K562 (cell line): ENCODE measurements around the gene KRT28. TPM values are rescaled to one million over a fixed set of nuclear protein-coding genes. Genes with fewer than 3 reads are reported as not detected.

ENCODE experiments used
- BRD4 ChIP-seq: fragments of 200-600 bp; sonication (generic); IDR thresholded peaks from 2 replicates; pipeline ENCODE4 v1.6.1; 2017; ENCODE audit warnings: inconsistent platforms
- KDM4B ChIP-seq, 2 experiments: fragments of 450-650 bp in 1 of 2; sonication (generic) in 1 of 2; IDR thresholded peaks; 2 replicates each; pipeline ENCODE4 v1.6.1; 2016 to 2017; ENCODE audit warnings: borderline replicate concordance in 2 of 2, antibody characterized with exemption in 1 of 2, low read depth in 1 of 2, mild to moderate bottlenecking in 1 of 2
- MGA ChIP-seq: fragments of 450-650 bp; IDR thresholded peaks from 2 replicates; pipeline ENCODE4 v1.6.1; 2016; ENCODE audit warnings: mild to moderate bottlenecking, moderate library complexity
- NFRKB ChIP-seq: fragments of 450-650 bp; IDR thresholded peaks from 2 replicates; pipeline ENCODE4 v1.6.1; 2016; ENCODE audit warnings: low read depth
- NR1H2 ChIP-seq: sonication (generic); formaldehyde crosslinking; IDR thresholded peaks from 2 replicates; pipeline ENCODE4 v1.4.0; 2020; ENCODE audit warnings: mild to moderate bottlenecking, missing genetic modification reagents
- NR2C1 ChIP-seq, 2 experiments: fragments of 450-650 bp; IDR thresholded peaks; 2 replicates each; pipeline ENCODE4 v1.6.1; 2017; ENCODE audit warnings: mild to moderate bottlenecking in 2 of 2, antibody characterized with exemption in 1 of 2, inconsistent platforms in 1 of 2, missing compliant biosample characterization in 1 of 2, missing genetic modification characterization in 1 of 2
- NR4A1 ChIP-seq, 2 experiments: fragments of 250-450 bp in 1 of 2; fragments of 450-650 bp in 1 of 2; sonication (Bioruptor Pico) in 1 of 2; IDR thresholded peaks; 2 replicates each; pipeline versions ENCODE4 v1.4.0 to v1.6.1; 2016 to 2020; ENCODE audit warnings: mild to moderate bottlenecking in 2 of 2, missing compliant biosample characterization in 1 of 2, missing genetic modification characterization in 1 of 2, moderate library complexity in 1 of 2
- RHOXF2B ChIP-seq: fragments of 250-450 bp; sonication (Bioruptor Pico); conservative IDR thresholded peaks from 2 replicates; pipeline ENCODE4 v1.5.1; 2021
- SMAD2 ChIP-seq: fragments of 150-350 bp; IDR thresholded peaks from 2 replicates; pipeline ENCODE4 v1.6.1; 2014; ENCODE audit warnings: low read depth, mild to moderate bottlenecking, low read length
- SUPT5H ChIP-seq: fragments of 450-650 bp; IDR thresholded peaks from 2 replicates; pipeline ENCODE4 v1.6.1; 2016
- polyA plus RNA-seq, 8 experiments: library from polyadenylated mRNA; depleted of rRNA in 4 of 8; stranded (reverse) in 5 of 8; unstranded in 3 of 8; fragments of >200 nt; fragmentation: Nextera tagmentation in 2 of 8; fragmentation: Illumina TruSeq in 1 of 8; extraction: Ambion mirVana in 2 of 8; extraction: Trizol in 1 of 8; gene quantifications; 2 replicates each; pipeline versions ENCODE4 v1.2.1 to v1.2.3, GENCODE V29; 2011 to 2014; ENCODE audit warnings: inconsistent platforms in 1 of 8, missing spikeins in 1 of 8
- total RNA-seq, 7 experiments: library from RNA; depleted of rRNA in 6 of 7; stranded (reverse); fragments of >200 nt in 6 of 7; fragmentation: Illumina TruSeq in 2 of 7; extraction: Trizol in 2 of 7; gene quantifications; 2 replicates each; pipeline versions ENCODE4 v1.2.1 to v1.2.3, GENCODE V29; 2011 to 2021; ENCODE audit warnings: low replicate concordance in 1 of 7

KRT28 gene
- total and polyA plus RNA-seq, 9 of the 15 experiments (the other 6 are each of a cell fraction or from before 2014, with no cell fraction given) = not detected

- TF ChIP-seq MGA (peak; percentile 32; the same call in 1 of the 2 replicates), SUPT5H (peak; percentile 8; the same call in 1 of the 2 replicates), SMAD2 (no peak), NFRKB (no peak), NR1H2 (CRISPR knock-in tag) (no peak), KDM4B (IDR thresholded peaks at IDR 0.05; ENCODE audit: borderline replicate concordance in 2 of 2, low read depth in 1 of 2) (no peak), NR2C1 (IDR thresholded peaks at IDR 0.05) (no peak), NR2C1 (tag; IDR thresholded peaks at IDR 0.05) (0 out of 2 replicates have a peak, but pooled peaks have one; percentile 48), BRD4 (0 out of 2 replicates have a peak, but pooled peaks have one; percentile 63), RHOXF2B (CRISPR knock-in tag) (no peak), NR4A1 (CRISPR knock-in tag; IDR thresholded peaks at IDR 0.05) (no peak), NR4A1 (tag; IDR thresholded peaks at IDR 0.05) (0 out of 2 replicates have a peak, but pooled peaks have one; percentile 37)
These were observed 20.6 kb upstream of the KRT28 start (continued) for GRCh38 chr17:40820228-40820838.
